ENCODE results near the gene SELPLG. TPM values are rescaled to one million over a fixed set of nuclear protein-coding genes. Genes with fewer than 3 reads are reported as not detected.

SELPLG gene, protein sequence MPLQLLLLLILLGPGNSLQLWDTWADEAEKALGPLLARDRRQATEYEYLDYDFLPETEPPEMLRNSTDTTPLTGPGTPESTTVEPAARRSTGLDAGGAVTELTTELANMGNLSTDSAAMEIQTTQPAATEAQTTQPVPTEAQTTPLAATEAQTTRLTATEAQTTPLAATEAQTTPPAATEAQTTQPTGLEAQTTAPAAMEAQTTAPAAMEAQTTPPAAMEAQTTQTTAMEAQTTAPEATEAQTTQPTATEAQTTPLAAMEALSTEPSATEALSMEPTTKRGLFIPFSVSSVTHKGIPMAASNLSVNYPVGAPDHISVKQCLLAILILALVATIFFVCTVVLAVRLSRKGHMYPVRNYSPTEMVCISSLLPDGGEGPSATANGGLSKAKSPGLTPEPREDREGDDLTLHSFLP
- 0.27 and 0.38 TPM in 2 replicates for total RNA-seq

DNA sequence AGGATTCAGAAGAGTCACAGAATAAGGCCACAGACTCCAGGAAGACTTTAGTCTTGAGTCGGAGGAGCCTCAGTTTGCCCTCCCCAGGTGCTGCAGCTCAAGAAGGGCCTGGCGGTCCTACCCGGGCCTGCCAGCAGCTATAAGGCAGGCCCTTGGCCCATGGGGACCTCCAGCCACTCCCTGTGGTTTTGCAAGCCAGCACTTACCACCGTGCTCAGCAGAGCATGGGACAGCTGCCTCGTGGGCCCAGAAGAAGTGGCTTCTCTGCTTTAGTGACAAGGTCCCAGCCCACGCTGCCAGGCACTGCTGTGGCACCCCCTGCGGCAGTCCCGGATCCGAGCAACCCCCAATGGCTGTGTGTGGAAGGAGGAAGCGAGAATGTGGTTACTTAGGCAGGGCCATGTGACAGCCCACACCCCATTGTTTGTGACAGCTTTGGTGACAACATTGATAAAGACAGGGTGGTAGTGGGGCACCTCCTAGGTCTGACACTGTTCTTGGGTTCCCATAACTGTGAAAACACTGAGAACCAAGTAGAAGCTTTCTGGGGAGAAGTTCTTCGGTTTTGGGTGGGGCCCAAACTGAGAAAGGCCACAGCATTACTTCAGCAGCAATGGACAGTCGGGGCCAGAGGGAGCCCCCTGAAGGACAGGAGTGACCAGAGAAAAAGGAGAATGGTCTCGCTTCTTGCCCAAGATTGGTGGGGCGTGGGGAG lies at the start of gene SELPLG:
TSS of gene SELPLG (minus strand) at position 361 of the 715 bp plus-strand sequence. CDS start 9,587 bp downstream, outside the sequence.

DNA sequence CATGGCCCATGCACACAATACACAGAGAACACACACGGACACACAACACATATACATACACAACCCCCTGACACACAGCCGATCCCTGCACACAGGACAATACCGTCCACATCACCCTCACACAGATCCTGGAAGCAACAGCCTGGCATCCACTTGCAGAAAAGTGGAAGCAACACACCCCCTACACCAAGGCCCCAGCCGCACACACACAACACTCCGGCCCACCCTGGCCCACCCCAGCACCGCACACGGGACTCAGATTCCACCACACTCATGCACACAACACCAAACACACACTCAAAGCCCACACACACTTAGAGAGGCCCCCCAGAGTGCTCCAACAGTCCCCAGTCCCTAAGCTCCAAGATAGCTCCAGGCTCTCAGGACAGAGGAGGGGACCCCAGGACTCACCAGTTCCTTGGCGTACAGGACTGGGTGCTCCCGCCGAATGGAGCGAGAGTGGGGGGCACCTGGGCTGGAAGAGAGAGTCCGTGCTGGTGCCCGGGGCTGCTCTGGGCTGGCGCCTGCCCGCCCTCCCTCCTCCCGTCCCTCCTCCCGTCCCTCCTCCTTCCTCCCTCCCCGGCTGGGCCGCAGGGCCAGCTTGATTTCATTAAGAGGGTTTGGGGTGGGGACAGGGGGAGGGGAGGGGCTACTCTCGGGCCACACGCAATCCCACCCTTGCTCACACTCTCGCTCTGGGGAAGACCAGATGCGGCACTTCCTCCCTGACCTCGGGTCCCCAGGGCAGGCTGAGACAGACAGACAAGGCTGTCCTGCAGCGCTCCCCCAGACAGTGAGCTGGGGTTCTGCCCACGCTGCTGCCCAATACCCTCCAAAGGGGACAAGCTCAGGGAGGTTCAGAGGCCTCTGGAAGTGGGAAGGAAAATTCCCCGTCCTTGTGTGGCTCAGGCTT lies 35.9 kb downstream of the SELPLG start, which contains the start of gene TMEM119:
TSS of gene TMEM119 (minus strand) at position 526 of the 913 bp plus-strand sequence. CDS start 5,701 bp downstream, outside the sequence.

Other genes with a start within 250 kb of the SELPLG start
- gene FICD, start 118.6 kb downstream of the SELPLG start, total RNA-seq, result 6.2 and 7.2 TPM in 2 replicates
- 127 and 134 TPM in 2 replicates for gene SART3, start 72.7 kb downstream of the SELPLG start, total RNA-seq
- gene ISCU, start 71.3 kb downstream of the SELPLG start, total RNA-seq, result 82.8 and 99.0 TPM in 2 replicates
- gene TMEM119, start 35.8 kb downstream of the SELPLG start, total RNA-seq, result under 0.01 and 0.27 TPM in 2 replicates
- 159 and 295 TPM in 2 replicates for gene CORO1C, start 97.6 kb upstream of the SELPLG start, total RNA-seq
- gene SSH1, start 223.7 kb upstream of the SELPLG start, total RNA-seq, result 9.3 and 19.8 TPM in 2 replicates
- not detected in 2 replicates for gene DAO, start 246.2 kb upstream of the SELPLG start, total RNA-seq